Kidney epithelial cell (primary cell): Measurements from ENCODE around the gene TFIP11. TPM values are rescaled to one million over a fixed set of nuclear protein-coding genes. Genes with fewer than 3 reads are reported as not detected.

Experiments used
- DNase-seq: peaks from one replicate; pipeline ENCODE4 v3.0.0-alpha.2; 2010; ENCODE audit warnings: low read depth
- H3K27me3 ChIP-seq: 2 replicates; pipeline ENCODE4 v1.6.0; 2011; ENCODE audit warnings: low read length; ENCODE audit not compliant: control insufficient read depth, insufficient read depth
- H3K36me3 ChIP-seq: 2 replicates; pipeline ENCODE4 v1.5.1; 2011; ENCODE audit warnings: low read length; ENCODE audit not compliant: control insufficient read depth, insufficient read depth
- H3K4me3 ChIP-seq: 2 replicates; pipeline ENCODE4 v1.5.1; 2011; ENCODE audit warnings: low read depth, mild to moderate bottlenecking, control low read depth, low read length
- total RNA-seq: library from RNA; depleted of rRNA; stranded (reverse); fragments of >200 nt; gene quantifications from 2 replicates; pipeline ENCODE4 v1.2.3, GENCODE V29; 2015
- TF ChIP-seq, protein P1 (sequence below): IDR thresholded peaks from 2 replicates; pipeline ENCODE4 v1.5.1; 2011; ENCODE audit warnings: mild to moderate bottlenecking, moderate library complexity, low read length, control low read depth, inconsistent platforms; ENCODE audit not compliant: insufficient read depth, poor library complexity, severe bottlenecking

TFIP11 gene
- total RNA-seq, 1 donor from 2014 or later = 45.8 TPM

DNA sequence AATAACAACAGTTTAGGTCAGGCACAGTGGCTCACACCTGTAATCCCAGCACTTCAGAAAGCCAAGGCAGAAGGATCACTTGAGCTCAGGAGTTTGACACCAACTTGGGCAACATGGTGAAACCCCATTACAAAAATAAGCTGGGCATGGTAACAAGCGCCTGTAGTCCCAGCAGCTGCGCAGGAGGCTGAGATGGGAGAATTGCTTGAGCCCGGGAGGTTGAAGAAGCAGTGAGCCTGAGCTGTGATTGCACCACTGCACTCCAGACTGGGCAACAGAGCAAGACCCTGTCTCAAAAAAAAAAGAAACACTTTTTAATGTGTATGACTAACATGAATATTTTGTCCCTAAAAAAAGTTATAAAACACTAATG is 24.5 kb upstream of the TFIP11 start:
- Histone ChIP-seq H3K27me3 (no peaks in the 10 kb centered on the region), H3K4me3 (no peak overlapping the region), H3K36me3 (peaks cover 1% of the 10 kb centered on the region)
- TF ChIP-seq, protein P1, sequence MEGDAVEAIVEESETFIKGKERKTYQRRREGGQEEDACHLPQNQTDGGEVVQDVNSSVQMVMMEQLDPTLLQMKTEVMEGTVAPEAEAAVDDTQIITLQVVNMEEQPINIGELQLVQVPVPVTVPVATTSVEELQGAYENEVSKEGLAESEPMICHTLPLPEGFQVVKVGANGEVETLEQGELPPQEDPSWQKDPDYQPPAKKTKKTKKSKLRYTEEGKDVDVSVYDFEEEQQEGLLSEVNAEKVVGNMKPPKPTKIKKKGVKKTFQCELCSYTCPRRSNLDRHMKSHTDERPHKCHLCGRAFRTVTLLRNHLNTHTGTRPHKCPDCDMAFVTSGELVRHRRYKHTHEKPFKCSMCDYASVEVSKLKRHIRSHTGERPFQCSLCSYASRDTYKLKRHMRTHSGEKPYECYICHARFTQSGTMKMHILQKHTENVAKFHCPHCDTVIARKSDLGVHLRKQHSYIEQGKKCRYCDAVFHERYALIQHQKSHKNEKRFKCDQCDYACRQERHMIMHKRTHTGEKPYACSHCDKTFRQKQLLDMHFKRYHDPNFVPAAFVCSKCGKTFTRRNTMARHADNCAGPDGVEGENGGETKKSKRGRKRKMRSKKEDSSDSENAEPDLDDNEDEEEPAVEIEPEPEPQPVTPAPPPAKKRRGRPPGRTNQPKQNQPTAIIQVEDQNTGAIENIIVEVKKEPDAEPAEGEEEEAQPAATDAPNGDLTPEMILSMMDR = no peak
- DNase-seq = no peak

DNA sequence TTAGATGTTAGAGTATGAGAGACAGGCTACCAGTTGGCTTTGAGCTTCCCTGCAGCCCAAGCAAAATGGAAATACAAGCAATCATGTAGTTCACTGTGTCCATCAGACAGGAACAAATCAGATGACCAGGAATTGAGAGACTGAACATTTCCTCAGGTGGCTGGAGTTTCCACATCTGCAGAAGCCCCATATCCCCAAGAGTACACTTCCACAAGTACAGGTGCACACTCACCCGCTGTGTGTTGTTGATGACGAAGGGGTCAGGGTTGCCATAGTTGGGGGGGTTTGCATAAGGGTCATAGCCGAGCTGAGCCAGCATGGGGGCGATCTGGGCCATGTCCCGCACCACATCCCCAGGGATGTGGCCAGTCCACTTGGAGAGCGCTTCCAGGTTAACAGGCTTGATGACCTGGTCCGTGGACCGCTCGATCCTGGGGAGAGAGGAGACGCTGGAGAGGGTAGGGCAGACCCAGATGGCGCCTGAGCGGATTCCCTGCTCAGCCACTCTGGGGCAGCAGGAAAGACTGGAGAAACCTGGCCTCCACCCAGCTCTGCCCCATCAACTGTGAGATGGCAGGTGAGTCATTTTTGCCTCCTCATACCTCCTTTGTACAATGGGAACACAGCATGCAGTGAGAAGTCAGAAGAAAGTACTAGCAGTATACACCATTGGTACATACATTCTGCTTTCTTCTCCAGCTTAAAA is 23.9 kb upstream of the TFIP11 start:
- no peak for DNase-seq
- no peak overlapping the region for H3K4me3 ChIP-seq
- peaks cover 1% of the 10 kb centered on the region for H3K36me3 ChIP-seq
- TF ChIP-seq, protein P1 = no peak
- H3K27me3 ChIP-seq = no peaks in the 10 kb centered on the region

DNA sequence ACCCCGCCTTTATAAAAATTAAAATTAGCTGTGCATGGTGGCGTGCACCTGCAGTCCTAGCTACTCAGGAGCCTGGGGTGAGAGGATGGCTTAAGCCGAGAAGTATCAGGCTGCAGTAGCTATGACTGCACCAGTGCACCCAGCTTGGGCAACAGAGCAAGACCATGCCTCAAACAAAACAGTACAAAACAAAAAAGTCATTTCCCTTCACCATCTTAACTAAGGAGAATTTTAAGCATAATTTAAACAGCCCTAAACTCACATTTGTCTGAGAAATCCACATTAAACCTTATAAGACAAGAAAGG is 23.3 kb upstream of the TFIP11 start:
- TF ChIP-seq, protein P1 = no peak

DNA sequence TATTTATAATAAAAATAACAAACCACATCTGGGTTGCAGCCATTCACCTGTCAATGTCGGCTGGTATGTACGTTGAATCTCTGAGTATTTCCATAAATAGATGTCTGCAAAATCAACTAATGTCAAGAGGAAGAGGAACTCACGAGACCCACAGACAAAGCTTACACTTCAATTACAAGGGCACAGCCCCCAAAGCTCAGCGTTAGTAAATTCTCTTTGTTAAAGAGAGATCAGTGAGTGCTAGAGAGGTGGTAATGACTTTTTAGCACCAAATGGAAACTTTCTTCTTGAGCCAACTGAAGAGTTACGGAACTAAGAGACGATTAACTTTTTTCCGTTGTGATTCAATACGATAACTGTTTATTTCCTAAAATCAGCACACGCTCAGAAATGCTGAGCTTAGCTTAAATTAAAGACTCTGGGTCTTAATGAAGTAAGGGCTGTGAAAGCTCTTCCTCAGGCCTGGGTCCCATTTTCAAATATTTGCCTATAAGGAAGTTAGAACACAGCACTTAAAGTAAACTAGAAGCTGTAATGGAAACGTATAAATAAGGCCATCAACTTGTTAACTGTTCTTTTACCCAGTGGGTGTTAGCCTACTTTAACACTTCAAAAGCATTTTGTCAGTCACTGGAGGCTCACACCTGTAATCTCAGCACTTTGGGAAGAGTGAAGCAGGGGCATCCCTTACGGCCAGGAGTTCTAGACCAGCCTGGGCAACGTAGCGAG is 22.8 kb upstream of the TFIP11 start:
- TF ChIP-seq, protein P1 = no peak
- H3K27me3 ChIP-seq = no peaks in the 10 kb centered on the region
- no peaks in the 10 kb centered on the region for H3K36me3 ChIP-seq
- H3K4me3 ChIP-seq = no peak overlapping the region
- DNase-seq = no peak

More for the DNA sequence above, 23.3 kb upstream of the TFIP11 start:
- no peak overlapping the region for H3K4me3 ChIP-seq
- H3K36me3 ChIP-seq = no peaks in the 10 kb centered on the region
- H3K27me3 ChIP-seq = no peaks in the 10 kb centered on the region
- no peak for DNase-seq

DNA sequence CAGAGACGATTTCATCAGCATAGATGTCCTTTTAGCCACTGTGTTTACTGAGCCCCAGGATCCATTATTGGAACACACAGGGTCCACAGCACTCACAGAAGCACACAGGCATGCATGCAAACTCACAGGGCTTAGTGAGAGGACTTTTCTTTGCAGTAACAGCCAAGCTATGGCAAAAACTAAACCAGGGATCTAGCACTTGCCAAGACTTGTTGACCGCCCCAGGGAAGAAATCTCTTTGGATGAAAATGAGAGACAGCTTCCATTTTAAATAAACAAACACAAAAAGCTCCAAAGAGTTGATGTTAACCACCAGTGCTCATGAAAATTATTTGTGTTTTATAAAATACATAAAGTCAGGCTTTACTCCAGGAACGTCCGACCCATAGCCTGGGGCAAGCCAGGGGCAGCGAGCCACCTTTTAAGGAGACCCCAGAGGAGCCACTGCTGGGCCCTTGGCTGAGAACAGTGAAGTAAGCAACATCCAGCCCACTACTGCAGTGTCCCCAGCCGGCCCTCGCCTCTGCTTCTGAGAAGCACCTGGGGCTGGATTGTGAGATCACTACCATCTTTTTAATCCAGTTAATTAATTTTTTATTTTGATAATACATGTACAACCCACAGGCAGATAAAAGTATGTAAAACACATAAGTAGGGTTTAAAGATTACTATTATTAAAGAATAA is 22.0 kb upstream of the TFIP11 start:
- DNase-seq = no peak
- Histone ChIP-seq H3K27me3 (no peaks in the 10 kb centered on the region), H3K36me3 (no peaks in the 10 kb centered on the region), H3K4me3 (no peak overlapping the region)
- TF ChIP-seq, protein P1 = no peak
